HL-60 (cell line): ENCODE results near the gene SLC22A4.

ENCODE experiments used
- DNase-seq, 2 experiments: peaks; one replicate each; pipeline ENCODE4 v3.0.0-alpha.2; 2010 to 2020; ENCODE audit warnings: low read depth in 1 of 2, low spot score in 1 of 2
- H3K27ac ChIP-seq: fragments of 250-450 bp; sonication (Bioruptor Pico); replicated peaks from 2 replicates; pipeline ENCODE4 v1.5.1; 2020; ENCODE audit warnings: mild to moderate bottlenecking, moderate library complexity
- H3K27me3 ChIP-seq: fragments of 250-450 bp; sonication (Bioruptor Pico); 2 replicates; pipeline ENCODE4 v1.5.1; 2021; ENCODE audit warnings: mild to moderate bottlenecking, moderate library complexity; ENCODE audit not compliant: insufficient read depth, poor library complexity, severe bottlenecking
- H3K4me3 ChIP-seq: replicated peaks from 2 replicates; pipeline ENCODE4 v1.5.1; 2011; ENCODE audit warnings: mild to moderate bottlenecking, control low read depth, low read length; ENCODE audit not compliant: insufficient read depth
- CTCF ChIP-seq: IDR thresholded peaks from one replicate; pipeline ENCODE4 v1.5.1; 2011; ENCODE audit warnings: low read length, control low read depth, inconsistent platforms; ENCODE audit not compliant: insufficient read depth
- GABPA ChIP-seq: IDR thresholded peaks from 2 replicates; pipeline ENCODE4 v1.6.1; 2012; ENCODE audit warnings: low read depth
- POLR2AphosphoS5 ChIP-seq: IDR thresholded peaks from 2 replicates; pipeline ENCODE4 v1.6.1; 2012; ENCODE audit warnings: low read depth
- REST ChIP-seq: IDR thresholded peaks from 2 replicates; pipeline ENCODE4 v1.6.1; 2012; ENCODE audit warnings: low read depth; ENCODE audit not compliant: insufficient replicate concordance
- SPI1 ChIP-seq: IDR thresholded peaks from 2 replicates; pipeline ENCODE4 v1.6.1; 2012; ENCODE audit warnings: low read depth, mild to moderate bottlenecking, borderline replicate concordance

SLC22A4 gene

GRCh38 chr5:132280371-132281240 is 13.6 kb upstream of the SLC22A4 start:
- H3K27me3 ChIP-seq: no peaks in the 10 kb centered on the region
- TF ChIP-seq POLR2AphosphoS5 (no peak), SPI1 (no peak), GABPA (no peak), REST (no peak)
- no peak overlapping the region for H3K4me3 ChIP-seq
- H3K27ac ChIP-seq: no peak overlapping the region
- DNase-seq: no peak

- no peak for DNase-seq
- Histone ChIP-seq H3K4me3 (no peak overlapping the region), H3K27me3 (no peaks in the 10 kb centered on the region), H3K27ac (no peak overlapping the region)
- no peak for TF ChIP-seq SPI1
- TF ChIP-seq CTCF: no peak
- no peak for TF ChIP-seq REST
- no peak for TF ChIP-seq POLR2AphosphoS5
- no peak for TF ChIP-seq GABPA
Observed at GRCh38 chr5:132281856-132282614, 12.2 kb upstream of the SLC22A4 start.

GRCh38 chr5:132283423-132284043 is 10.7 kb upstream of the SLC22A4 start:
- Histone ChIP-seq H3K27ac (no peak overlapping the region), H3K27me3 (no peaks in the 10 kb centered on the region), H3K4me3 (no peak overlapping the region)
- DNase-seq: no peak
- no peak for TF ChIP-seq GABPA
- TF ChIP-seq POLR2AphosphoS5: no peak
- TF ChIP-seq SPI1: no peak
- no peak for TF ChIP-seq CTCF
- no peak for TF ChIP-seq REST
